Measurements from ENCODE around the gene SLC16A4. TPM values are rescaled to one million over a fixed set of nuclear protein-coding genes. Genes with fewer than 3 reads are reported as not detected.
A peak's percentile ranks its signal among the peaks of the same experiment; 100 is the strongest.

SLC16A4 gene
- total RNA-seq, 1 donor from 2014 or later, result 4.1 TPM

- DNase-seq (ENCODE audit: low spot score in 2 of 2) (no peak), FAIRE-seq (no peak)
Measured at GRCh38 chr1:110370827-110371226, 20.0 kb downstream of the SLC16A4 start.

DNA sequence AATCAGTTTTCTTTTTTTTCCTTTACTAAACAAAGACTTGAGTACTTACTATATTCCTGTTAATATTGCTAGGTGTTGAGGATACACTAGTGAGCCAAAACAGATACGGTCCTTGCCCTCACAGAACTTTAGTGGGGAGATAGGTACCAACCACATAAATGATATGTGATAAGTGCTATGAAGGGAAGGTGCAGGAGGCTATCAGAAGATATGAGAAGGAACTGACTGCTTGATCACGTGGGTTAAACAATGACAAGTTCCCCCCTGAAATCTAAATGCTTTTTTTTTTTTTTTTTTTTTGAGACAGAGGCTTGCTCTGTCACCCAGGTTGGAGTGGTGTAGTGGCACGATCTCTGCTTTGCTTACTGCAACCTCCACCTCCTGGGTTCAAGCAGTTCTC is 26.6 kb downstream of the SLC16A4 start:
- DNase-seq (ENCODE audit: low spot score in 2 of 2) (no peak), FAIRE-seq (no peak)

DNA sequence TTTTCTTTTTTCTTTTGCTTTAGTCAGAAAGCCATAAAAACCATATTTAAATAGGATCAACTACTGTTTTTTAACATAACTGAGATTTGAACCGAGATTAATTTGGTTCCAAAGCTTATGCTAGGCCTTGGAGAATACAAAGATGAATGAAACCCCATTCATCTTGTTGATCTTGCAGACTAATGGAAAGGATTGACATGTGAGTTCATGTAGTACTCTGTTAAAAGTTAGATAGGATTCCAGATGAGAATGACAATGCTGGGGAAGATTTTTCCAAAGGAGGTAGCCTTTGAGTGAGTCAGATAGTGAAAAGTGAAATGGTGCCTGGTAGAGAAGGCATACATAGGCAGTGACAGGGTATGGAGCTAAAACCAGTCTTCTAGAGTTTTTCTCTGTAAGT is 29.0 kb downstream of the SLC16A4 start:
- FAIRE-seq (no peak), DNase-seq (ENCODE audit: low spot score in 2 of 2) (no peak)

DNA sequence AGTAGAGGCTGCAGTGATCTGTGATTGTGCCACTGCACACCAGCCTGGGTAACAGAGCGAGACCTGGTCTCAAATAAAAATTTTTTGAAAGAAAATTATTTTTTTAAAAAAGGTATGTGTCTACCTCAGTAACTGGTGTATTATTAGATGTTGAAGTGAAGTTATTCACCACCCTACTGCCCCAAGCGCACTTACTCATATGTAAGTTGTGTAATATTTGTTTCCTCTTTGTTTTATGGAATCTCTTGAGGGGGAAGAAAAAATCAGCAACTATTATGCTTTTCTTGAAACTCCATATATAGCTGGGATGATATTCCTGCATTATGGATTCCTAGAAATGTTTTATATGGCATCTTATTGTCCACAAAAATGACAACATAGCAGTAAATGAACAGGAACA is 30.4 kb downstream of the SLC16A4 start:
- DNase-seq (ENCODE audit: low spot score in 2 of 2) (no peak), FAIRE-seq (no peak)

DNA sequence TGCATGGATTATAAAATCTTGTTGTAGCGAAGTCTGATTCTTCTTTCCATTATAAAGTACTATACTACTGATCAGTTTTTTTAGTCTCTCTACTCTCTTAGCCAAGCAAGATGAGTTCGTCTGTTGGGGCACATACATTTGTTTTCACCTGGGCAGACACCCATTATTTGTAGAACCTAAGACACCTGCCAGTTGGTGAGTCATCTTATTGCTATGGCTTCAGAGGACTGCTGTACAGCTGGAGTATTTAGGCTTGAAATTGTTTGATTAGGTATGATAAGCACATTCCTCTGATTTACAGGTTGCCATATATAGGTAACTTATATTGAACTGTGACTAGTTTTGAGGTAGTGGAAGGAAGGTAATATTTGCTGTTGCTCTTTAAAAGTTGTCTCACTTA is 34.4 kb downstream of the SLC16A4 start:
- DNase-seq (ENCODE audit: low spot score in 2 of 2), result no peak
- no peak for FAIRE-seq

DNA sequence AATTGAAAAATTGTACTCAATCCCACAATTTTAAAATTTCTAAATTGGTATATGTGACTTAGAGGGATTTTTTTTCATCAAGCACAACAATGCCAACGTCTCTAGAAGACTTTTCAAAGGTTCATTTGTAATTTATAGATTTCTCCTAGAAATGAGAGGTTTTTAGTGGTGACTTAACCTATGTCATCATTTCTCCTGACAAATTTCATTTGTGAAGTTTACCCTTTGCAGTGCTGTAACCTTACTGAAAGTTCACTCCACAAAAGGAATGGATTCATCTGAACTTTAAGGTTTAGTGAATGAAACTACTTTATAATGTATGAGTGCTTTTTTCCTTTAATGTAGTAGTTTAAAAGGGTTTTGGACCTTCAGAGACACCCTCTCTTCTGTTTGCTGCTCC is 35.5 kb downstream of the SLC16A4 start:
- DNase-seq (ENCODE audit: low spot score in 2 of 2) (no peak), FAIRE-seq (no peak)

DNA sequence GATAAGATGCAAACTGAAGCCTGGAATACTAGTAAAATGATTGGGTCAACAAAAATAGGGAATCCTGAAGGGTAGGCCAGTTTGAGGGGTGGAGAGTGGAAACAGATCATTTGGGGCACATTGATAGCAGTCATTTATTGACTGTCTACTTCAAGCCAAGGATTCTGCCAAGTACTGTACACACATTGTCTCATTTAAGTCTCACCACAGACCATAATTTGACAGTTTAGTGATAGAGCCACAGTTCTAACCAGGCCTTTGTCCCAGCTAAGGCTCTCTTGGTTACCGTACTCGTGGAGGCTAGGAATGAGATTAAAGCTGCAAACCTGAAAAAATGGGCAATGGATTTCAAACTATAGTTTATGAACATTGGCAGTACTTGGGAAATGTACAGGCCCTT is 40.5 kb downstream of the SLC16A4 start:
- FAIRE-seq, result no peak
- no peak for DNase-seq (ENCODE audit: low spot score in 2 of 2)

GRCh38 chr1:110348771-110349170 is 42.1 kb downstream of the SLC16A4 start:
- no peak for FAIRE-seq
- no peak for DNase-seq (ENCODE audit: low spot score in 2 of 2)

DNA sequence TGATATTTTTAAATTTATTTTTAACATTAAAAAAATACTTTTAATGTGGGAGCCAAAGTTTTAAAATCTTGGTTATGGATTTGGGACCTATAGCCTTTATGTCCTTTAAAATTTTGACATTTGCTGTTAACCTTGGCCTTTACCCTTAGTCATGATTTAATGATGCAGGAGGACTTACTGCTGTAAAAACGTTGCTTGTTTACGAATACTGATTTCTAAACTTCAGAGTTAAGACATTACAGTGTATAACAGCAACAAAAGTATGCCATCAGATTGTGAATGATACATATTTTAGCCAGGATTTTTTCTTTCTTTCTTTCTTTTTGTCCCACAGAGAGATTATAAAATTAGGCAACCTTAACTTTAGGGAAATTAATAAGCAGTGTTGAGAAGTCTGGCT is 42.8 kb downstream of the SLC16A4 start:
- DNase-seq (ENCODE audit: low spot score in 2 of 2), result no peak
- no peak for FAIRE-seq

GRCh38 chr1:110347182-110347893 is 43.5 kb downstream of the SLC16A4 start:
- no peak for DNase-seq (ENCODE audit: low spot score in 2 of 2)
- no peak for FAIRE-seq

DNA sequence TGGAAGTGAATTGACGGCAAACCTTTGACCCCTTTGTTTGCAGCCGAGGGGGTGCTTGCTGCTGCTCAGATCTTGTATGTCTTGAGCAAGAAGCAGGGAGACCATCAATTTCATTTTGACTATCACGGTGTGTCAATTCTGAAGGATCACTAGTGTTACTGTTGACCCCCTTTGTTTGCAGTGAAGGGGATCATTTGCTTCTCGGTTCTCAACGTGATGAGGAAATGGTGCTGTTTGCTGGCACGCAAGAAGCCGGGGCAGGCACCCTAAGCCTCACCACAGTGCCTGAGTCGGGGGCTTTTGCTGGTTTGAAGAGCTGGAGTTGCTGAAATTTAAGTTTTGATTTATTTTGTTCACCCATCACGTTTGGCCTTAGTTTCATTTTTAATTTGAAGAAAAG is 44.1 kb downstream of the SLC16A4 start:
- FAIRE-seq, result no peak
- no peak for DNase-seq (ENCODE audit: low spot score in 2 of 2)

DNA sequence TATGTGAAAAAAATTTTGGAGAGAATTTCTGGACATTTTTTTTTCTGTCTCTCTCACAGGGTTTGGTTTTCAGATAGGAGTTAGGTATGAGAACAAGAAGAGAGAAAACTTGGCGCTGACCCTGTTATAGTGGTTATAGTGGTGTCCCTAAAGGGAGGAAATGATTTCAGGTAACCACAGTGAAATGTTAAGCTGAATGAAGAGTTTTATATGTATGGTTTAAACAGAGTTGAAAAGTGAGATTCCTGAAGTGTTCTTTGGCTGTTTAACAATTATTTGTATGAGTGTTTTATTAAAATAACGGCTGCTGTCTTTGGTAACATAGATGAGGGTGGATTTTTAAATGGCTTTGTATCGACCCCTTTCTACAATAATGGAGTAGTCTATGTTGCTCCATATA is 45.3 kb downstream of the SLC16A4 start:
- no peak for DNase-seq (ENCODE audit: low spot score in 2 of 2)

DNA sequence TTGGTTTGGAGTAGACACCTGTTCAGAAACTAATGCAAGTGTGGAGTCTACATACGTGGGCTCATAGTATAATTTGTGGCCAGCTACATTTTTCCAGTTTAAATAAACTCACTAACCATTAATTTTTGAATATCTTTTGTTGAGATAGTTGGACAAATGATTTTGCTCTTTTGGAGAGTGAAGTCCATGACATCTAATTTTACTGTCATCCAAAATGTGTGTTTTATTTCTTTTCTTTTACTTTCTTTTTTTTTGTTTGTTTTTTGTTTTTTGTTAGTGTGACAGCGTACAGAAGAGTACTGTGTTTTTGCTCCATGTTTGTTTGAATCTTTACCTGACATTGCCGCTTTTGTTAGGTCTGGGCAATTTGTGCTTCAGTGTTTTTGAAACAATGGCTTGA is 46.7 kb downstream of the SLC16A4 start:
- FAIRE-seq (no peak), DNase-seq (ENCODE audit: low spot score in 2 of 2) (no peak)

More for the DNA sequence above, 45.3 kb downstream of the SLC16A4 start:
- FAIRE-seq, result no peak

GRCh38 chr1:110343249-110343648 is 47.6 kb downstream of the SLC16A4 start:
- FAIRE-seq, result no peak
- no peak for DNase-seq (ENCODE audit: low spot score in 2 of 2)

GRCh38 chr1:110341872-110342331 is 48.9 kb downstream of the SLC16A4 start:
- FAIRE-seq, result no peak

DNA sequence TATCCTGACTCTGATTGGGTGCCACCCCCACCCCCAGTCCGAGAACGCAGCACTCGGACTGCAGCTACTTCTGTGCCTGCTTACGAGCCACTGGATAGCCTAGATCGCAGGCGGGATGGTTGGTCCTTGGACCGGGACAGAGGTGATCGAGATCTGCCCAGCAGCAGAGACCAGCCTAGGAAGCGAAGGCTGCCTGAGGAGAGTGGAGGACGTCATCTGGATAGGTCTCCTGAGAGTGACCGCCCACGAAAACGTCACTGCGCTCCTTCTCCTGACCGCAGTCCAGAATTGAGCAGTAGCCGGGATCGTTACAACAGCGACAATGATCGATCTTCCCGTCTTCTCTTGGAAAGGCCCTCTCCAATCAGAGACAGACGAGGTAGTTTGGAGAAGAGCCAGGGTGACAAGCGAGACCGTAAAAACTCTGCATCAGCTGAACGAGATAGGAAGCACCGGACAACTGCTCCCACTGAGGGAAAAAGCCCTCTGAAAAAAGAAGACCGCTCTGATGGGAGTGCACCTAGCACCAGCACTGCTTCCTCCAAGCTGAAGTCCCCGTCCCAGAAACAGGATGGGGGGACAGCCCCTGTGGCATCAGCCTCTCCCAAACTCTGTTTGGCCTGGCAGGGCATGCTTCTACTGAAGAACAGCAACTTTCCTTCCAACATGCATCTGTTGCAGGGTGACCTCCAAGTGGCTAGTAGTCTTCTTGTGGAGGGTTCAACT is 49.5 kb downstream of the SLC16A4 start:
- no peak for FAIRE-seq

More at GRCh38 chr1:110341872-110342331, 48.9 kb downstream of the SLC16A4 start:
- no peak for DNase-seq (ENCODE audit: low spot score in 2 of 2)

DNA sequence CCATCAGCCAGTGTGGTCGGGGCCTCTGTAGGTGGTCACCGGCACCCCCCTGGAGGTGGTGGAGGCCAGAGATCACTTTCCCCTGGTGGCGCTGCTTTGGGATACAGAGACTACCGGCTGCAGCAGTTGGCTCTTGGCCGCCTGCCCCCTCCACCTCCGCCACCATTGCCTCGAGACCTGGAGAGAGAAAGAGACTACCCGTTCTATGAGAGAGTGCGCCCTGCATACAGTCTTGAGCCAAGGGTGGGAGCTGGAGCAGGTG is 50.7 kb downstream of the SLC16A4 start:
- DNase-seq (ENCODE audit: low spot score in 2 of 2) (no peak), FAIRE-seq (no peak)

More for the DNA sequence above, 49.5 kb downstream of the SLC16A4 start:
- no peak for DNase-seq (ENCODE audit: low spot score in 2 of 2)

DNA sequence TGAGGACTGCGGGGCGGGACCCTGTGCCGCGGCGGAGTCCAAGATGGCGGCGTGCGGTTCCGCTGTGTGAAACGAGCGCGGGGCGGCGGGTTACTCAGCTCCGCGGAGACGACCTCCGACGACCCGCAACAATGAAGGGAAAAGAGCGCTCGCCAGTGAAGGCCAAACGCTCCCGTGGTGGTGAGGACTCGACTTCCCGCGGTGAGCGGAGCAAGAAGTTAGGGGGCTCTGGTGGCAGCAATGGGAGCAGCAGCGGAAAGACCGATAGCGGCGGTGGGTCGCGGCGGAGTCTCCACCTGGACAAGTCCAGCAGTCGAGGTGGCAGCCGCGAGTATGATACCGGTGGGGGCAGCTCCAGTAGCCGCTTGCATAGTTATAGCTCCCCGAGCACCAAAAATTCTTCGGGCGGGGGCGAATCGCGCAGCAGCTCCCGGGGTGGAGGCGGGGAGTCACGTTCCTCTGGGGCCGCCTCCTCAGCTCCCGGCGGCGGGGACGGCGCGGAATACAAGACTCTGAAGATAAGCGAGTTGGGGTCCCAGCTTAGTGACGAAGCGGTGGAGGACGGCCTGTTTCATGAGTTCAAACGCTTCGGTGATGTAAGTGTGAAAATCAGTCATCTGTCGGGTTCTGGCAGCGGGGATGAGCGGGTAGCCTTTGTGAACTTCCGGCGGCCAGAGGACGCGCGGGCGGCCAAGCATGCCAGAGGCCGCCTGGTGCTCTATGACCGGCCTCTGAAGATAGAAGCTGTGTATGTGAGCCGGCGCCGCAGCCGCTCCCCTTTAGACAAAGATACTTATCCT is 51.2 kb downstream of the SLC16A4 start:
- DNase-seq (ENCODE audit: low spot score in 2 of 2) (peak in 1 of 2 donors; percentile 55), FAIRE-seq (no peak)

DNA sequence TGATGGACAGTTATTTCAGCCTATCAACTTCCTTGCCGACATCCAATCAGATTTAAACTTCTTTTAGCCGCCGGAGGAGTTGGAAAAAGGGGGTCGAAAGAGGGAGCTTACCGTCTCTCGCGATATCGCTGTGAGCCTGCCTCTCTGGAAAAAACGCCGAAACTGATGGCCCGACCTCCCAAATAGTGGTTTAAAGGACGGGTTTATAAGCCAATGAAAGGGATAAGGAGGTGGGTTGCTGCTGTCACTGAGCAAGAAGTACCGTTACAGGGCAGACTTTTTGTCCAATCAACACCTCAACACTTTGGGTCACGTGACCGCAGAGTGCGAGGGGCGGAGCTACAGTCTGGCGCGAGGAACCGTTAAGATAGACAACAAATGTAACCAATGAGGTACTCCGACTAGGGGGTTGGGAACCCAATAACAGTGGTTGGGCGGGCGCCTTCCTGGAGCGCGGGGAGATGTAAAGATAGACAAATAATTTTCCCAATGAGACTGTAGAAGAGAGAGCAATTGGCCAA is 51.9 kb downstream of the SLC16A4 start, which contains the start of gene RBM15:
Gene RBM15, plus strand, starts transcription at position 492 of the 521 bp plus-strand sequence. Its CDS starts 29 bp downstream, at position 521.
- DNase-seq (ENCODE audit: low spot score in 2 of 2) (peak; percentile 91 to 92), FAIRE-seq (peak; percentile 99)

DNA sequence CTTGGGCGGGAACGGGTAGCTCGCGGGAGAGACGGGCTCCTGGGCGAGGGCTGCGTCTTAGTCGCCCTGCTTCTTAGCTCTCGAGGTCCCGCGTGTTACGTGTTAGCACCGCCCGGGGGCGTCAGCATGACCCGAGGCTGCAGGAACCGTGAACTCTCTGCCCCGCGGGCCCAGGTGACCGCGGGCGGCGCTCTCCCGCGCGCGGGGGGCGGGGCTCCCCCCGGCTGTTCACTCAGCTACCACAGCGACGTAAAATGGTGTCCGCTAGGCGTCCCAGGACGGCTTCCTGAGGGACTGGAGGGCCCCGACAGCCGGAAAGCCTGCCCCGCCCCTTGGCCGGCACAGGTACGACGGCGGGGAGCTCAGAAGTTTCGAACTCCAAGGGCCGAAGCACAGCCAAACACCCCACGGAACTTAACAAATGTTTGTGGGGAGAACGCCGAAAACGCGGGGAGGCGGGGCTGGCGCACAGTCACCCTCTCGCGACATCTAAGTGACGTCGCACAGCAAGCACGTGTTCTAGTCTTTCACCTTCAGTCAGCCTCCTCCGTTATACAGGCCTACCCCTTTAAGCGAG is 52.4 kb downstream of the SLC16A4 start:
- FAIRE-seq (no peak), DNase-seq (ENCODE audit: low spot score in 2 of 2) (peak; percentile 89 to 94)

All from frontal cortex (tissue), 4 donors.